HEK293 (cell line): ENCODE data around the gene GHITM.
A peak's percentile ranks its signal among the peaks of the same experiment; 100 is the strongest.
"Not testable (repeated sequence)": the region's sequence is repeated elsewhere in the genome, so short reads cannot be mapped to it uniquely, and the experiment has no call there.

Experiments used
- CTCF ChIA-PET: fragments of 350-600 bp; formaldehyde crosslinking; extraction: SDS; loops from one replicate; lab custom pipeline; 2021; ENCODE audit warnings: antibody characterized with exemption; lab: Yijun Ruan, JAX
- POLR2A ChIA-PET: fragments of 300-600 bp; formaldehyde crosslinking; extraction: SDS; loops from one replicate; lab custom pipeline; 2020; ENCODE audit warnings: antibody characterized with exemption, inconsistent platforms; lab: Yijun Ruan, JAX
- H3K27ac ChIP-seq: fragments of 200-500 bp; sonication (Bioruptor generic); 2 replicates; pipeline ENCODE4 v1.5.1; 2014; ENCODE audit warnings: low read depth, low read length, control low read depth, inconsistent platforms; ENCODE audit errors: extremely low read depth
- H3K36me3 ChIP-seq, 2 experiments: fragments of 200-500 bp in 1 of 2; sonication (Bioruptor generic) in 1 of 2; 1 replicate in 1 of 2; 2 replicates in 1 of 2; pipeline ENCODE4 v1.5.1; 2014 to 2017; ENCODE audit warnings: inconsistent platforms in 2 of 2, low read length in 2 of 2; ENCODE audit not compliant: control insufficient read depth in 2 of 2, insufficient read depth in 1 of 2
- H3K4me1 ChIP-seq: fragments of 200-500 bp; sonication (Bioruptor generic); 2 replicates; pipeline ENCODE4 v1.5.1; 2014; ENCODE audit warnings: mild to moderate bottlenecking, low read length, inconsistent platforms; ENCODE audit not compliant: control insufficient read depth, insufficient read depth
- H3K4me3 ChIP-seq: 2 replicates; pipeline ENCODE4 v1.5.1; 2011; ENCODE audit warnings: low read depth, mild to moderate bottlenecking, control low read depth, low read length, moderate library complexity
- H3K9me3 ChIP-seq: fragments of 200-500 bp; sonication (Bioruptor generic); 2 replicates; pipeline ENCODE4 v1.5.1; 2014; ENCODE audit warnings: low read depth, low read length, inconsistent platforms; ENCODE audit not compliant: control insufficient read depth, insufficient read depth
- GLI4 ChIP-seq: fragments of 450-650 bp; formaldehyde crosslinking; IDR thresholded peaks from 2 replicates; pipeline ENCODE4 v1.5.1; 2016; ENCODE audit warnings: missing biosample characterization, missing genetic modification characterization
- KLF7 ChIP-seq: fragments of 450-650 bp; formaldehyde crosslinking; IDR thresholded peaks from 2 replicates; pipeline ENCODE4 v1.5.1; 2016; ENCODE audit warnings: missing biosample characterization, missing genetic modification characterization, borderline replicate concordance
- MYNN ChIP-seq: fragments of 450-650 bp; formaldehyde crosslinking; IDR thresholded peaks from 2 replicates; pipeline ENCODE4 v1.5.1; 2016; ENCODE audit warnings: missing biosample characterization, missing genetic modification characterization, borderline replicate concordance
- PRDM1 ChIP-seq: fragments of 450-650 bp; formaldehyde crosslinking; IDR thresholded peaks from 2 replicates; pipeline ENCODE4; 2016; ENCODE audit warnings: missing biosample characterization, missing genetic modification characterization
- SETDB1 ChIP-seq: IDR thresholded peaks from one replicate; pipeline ENCODE4 v1.6.1; 2017; ENCODE audit warnings: mild to moderate bottlenecking, low read length, moderate library complexity, mixed read lengths; ENCODE audit not compliant: insufficient read length
- SP2 ChIP-seq: fragments of 450-650 bp; formaldehyde crosslinking; IDR thresholded peaks from 2 replicates; pipeline ENCODE4 v1.5.1; 2016; ENCODE audit warnings: missing biosample characterization, missing genetic modification characterization
- YY2 ChIP-seq: fragments of 450-650 bp; formaldehyde crosslinking; IDR thresholded peaks from 2 replicates; pipeline ENCODE4 v1.5.1; 2016; ENCODE audit warnings: missing biosample characterization, missing genetic modification characterization
- ZFP41 ChIP-seq: fragments of 450-650 bp; formaldehyde crosslinking; IDR thresholded peaks from 2 replicates; pipeline ENCODE4 v1.5.1; 2016; ENCODE audit warnings: missing biosample characterization, missing genetic modification characterization, borderline replicate concordance
- ZNF404 ChIP-seq: fragments of 450-650 bp; formaldehyde crosslinking; IDR thresholded peaks from 2 replicates; pipeline ENCODE4 v1.5.1; 2017; ENCODE audit warnings: missing biosample characterization, missing genetic modification characterization
- ZNF48 ChIP-seq: fragments of 450-650 bp; formaldehyde crosslinking; IDR thresholded peaks from 2 replicates; pipeline ENCODE4 v1.5.1; 2016; ENCODE audit warnings: missing biosample characterization, missing genetic modification characterization
- ZNF548 ChIP-seq: fragments of 450-650 bp; formaldehyde crosslinking; IDR thresholded peaks from 2 replicates; pipeline ENCODE4 v1.5.1; 2016; ENCODE audit warnings: missing biosample characterization, missing genetic modification characterization
- TF ChIP-seq, protein P1 (sequence below): sonication (generic); formaldehyde crosslinking; IDR thresholded peaks from 2 replicates; pipeline ENCODE4 v1.8.1; 2022; ENCODE audit warnings: mild to moderate bottlenecking, moderate library complexity, missing genetic modification reagents
- TF ChIP-seq, protein P2 (sequence below): fragments of 450-650 bp; formaldehyde crosslinking; IDR thresholded peaks from 2 replicates; pipeline ENCODE4 v1.5.1; 2016; ENCODE audit warnings: missing biosample characterization, missing genetic modification characterization

The GHITM gene

GRCh38 chr10:84123362-84123761, 15.9 kb upstream of the GHITM start:
- ChIA-PET POLR2A (no interaction called here), CTCF (interaction anchor here (0.7 kb wide), 1 partner anchor 1042 kb away, joined by 3 read pairs; no protein-coding TSS in a partner anchor)
- Histone ChIP-seq H3K27ac (no peak overlapping the region), H3K9me3 (no peaks in the 10 kb centered on the region), H3K36me3 (no peaks in the 10 kb centered on the region), H3K4me1 (no peaks in the 10 kb centered on the region), H3K4me3 (no peak overlapping the region)
- TF ChIP-seq PRDM1 (tag by site-specific recombination) (peak; percentile 73), KLF7 (tag by site-specific recombination) (no peak), YY2 (tag by site-specific recombination) (no peak)
- TF ChIP-seq, protein P1, sequence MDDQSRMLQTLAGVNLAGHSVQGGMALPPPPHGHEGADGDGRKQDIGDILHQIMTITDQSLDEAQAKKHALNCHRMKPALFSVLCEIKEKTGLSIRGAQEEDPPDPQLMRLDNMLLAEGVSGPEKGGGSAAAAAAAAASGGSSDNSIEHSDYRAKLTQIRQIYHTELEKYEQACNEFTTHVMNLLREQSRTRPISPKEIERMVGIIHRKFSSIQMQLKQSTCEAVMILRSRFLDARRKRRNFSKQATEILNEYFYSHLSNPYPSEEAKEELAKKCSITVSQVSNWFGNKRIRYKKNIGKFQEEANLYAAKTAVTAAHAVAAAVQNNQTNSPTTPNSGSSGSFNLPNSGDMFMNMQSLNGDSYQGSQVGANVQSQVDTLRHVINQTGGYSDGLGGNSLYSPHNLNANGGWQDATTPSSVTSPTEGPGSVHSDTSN (CRISPR knock-in tag): no peak

GRCh38 chr10:84125910-84126784, 13.2 kb upstream of the GHITM start:
- H3K9me3 ChIP-seq, H3K27ac ChIP-seq, H3K36me3 ChIP-seq, H3K4me3 ChIP-seq, POLR2A ChIA-PET, H3K4me1 ChIP-seq: not testable (repeated sequence)
- peak; percentile 35 for TF ChIP-seq SETDB1
- CTCF ChIA-PET: interaction anchor here (0.6 to 1.3 kb wide), 2 partner anchors 12 to 86 kb away, joined by 3 read pairs; no protein-coding TSS in a partner anchor

DNA sequence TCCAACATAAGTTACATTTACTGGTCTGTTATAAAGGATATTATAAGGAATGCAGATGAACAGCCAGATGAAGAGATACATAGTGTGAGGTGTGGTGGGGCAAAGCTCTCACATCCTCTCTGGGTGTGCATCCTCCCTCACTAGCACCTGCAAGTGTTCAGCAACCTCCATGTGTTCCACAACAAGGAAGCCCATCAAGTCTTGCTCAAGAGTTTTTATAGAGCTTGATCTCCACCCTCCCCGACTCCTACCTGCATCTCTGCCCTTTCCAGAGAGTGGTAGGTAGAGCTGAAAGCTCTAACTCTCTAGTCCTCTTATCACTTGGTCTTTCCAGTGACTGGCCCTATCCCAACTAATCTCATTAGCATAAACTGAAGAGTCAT, 12.5 kb upstream of the GHITM start:
- ChIA-PET CTCF (interaction anchor here (1.2 to 1.3 kb wide), 2 partner anchors 13 to 29 kb away, joined by 3 read pairs; no protein-coding TSS in a partner anchor), POLR2A (no interaction called here)
- TF ChIP-seq GLI4 (tag by site-specific recombination) (no peak), MYNN (tag by site-specific recombination) (no peak), ZNF48 (no peak), ZNF548 (tag by site-specific recombination) (no peak), ZFP41 (tag by site-specific recombination) (no peak), ZNF404 (tag by site-specific recombination) (no peak)
- TF ChIP-seq, protein P2, sequence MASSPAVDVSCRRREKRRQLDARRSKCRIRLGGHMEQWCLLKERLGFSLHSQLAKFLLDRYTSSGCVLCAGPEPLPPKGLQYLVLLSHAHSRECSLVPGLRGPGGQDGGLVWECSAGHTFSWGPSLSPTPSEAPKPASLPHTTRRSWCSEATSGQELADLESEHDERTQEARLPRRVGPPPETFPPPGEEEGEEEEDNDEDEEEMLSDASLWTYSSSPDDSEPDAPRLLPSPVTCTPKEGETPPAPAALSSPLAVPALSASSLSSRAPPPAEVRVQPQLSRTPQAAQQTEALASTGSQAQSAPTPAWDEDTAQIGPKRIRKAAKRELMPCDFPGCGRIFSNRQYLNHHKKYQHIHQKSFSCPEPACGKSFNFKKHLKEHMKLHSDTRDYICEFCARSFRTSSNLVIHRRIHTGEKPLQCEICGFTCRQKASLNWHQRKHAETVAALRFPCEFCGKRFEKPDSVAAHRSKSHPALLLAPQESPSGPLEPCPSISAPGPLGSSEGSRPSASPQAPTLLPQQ (tag by site-specific recombination): no peak
- no peaks in the 10 kb centered on the region for H3K36me3 ChIP-seq
- no peaks in the 10 kb centered on the region for H3K4me1 ChIP-seq
- H3K9me3 ChIP-seq: no peaks in the 10 kb centered on the region
- no peak overlapping the region for H3K4me3 ChIP-seq
- no peak overlapping the region for H3K27ac ChIP-seq

DNA sequence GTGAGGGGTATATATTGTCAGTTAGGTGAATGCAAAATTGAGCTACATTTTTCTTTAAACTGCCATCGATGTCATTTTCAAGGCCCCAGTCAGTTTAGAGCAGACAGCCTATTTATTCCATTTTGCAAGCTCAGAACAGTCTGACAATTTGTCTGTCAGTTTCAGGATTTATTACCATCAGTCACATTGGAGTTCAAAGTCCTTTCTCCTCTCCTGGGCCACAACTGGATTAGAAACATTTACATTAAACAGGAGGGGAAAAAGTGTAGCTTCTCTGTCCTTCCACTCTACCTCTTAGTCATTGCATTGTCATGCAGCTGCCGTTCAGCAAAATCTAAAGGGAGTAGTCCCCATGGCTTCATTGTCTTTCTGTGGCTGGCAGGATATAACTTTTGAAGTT, 3.5 kb upstream of the GHITM start:
- ChIA-PET CTCF (interaction anchor here (0.5 to 0.7 kb wide), 2 partner anchors 142 to 1043 kb away, joined by 3 to 4 read pairs; no protein-coding TSS in a partner anchor), POLR2A (no interaction called here)
- no peak for TF ChIP-seq SP2 (tag by site-specific recombination)
- H3K4me1 ChIP-seq: no peaks in the 10 kb centered on the region
- no peak overlapping the region for H3K27ac ChIP-seq
- H3K4me3 ChIP-seq: no peak overlapping the region
- H3K36me3 ChIP-seq: no peaks in the 10 kb centered on the region
- no peaks in the 10 kb centered on the region for H3K9me3 ChIP-seq
